ENCODE measurements around the gene MAP7D3. TPM values are rescaled to one million over a fixed set of nuclear protein-coding genes. Genes with fewer than 3 reads are reported as not detected.

MAP7D3 gene
- polyA plus RNA-seq, 3 donors = 1.8 to 3.4 (median 2.9) TPM

GRCh38 chrX:136255541-136255940, 4.3 kb upstream of the MAP7D3 start:
- Histone ChIP-seq H3K27me3 (ENCODE audit: control insufficient read depth in 2 of 2, insufficient read depth in 2 of 2, low read length in 2 of 2) (no peaks in the 10 kb centered on the region), H3K79me2 (ENCODE audit: insufficient read depth, low read length) (peaks cover 3% of the 10 kb centered on the region), H3K4me2 (replicated peaks; ENCODE audit: extremely low read depth, low read length, poor library complexity, severe bottlenecking) (no peak overlapping the region), H3K9ac (ENCODE audit: insufficient read depth, low read length, poor library complexity, severe bottlenecking) (no peak overlapping the region), H3K36me3 (replicated peaks in 1 of 2; ENCODE audit: control insufficient read depth in 1 of 2, insufficient read depth in 2 of 2, low read length in 2 of 2) (no peaks in the 10 kb centered on the region), H3K4me1 (ENCODE audit: control insufficient read depth in 1 of 2, insufficient read depth in 2 of 2, low read length in 2 of 2) (peaks cover 6 to 7% of the 10 kb centered on the region in 2 donors), H2AFZ (ENCODE audit: insufficient read depth, low read depth, low read length, poor library complexity, severe bottlenecking) (no peak overlapping the region), H3K27ac (ENCODE audit: low read depth in 1 of 2, low read length in 2 of 2) (no peak overlapping the region), H3K4me3 (replicated peaks in 1 of 3; ENCODE audit: low read depth in 2 of 3, low read length in 3 of 3) (no peak overlapping the region), H4K20me1 (ENCODE audit: insufficient read depth, low read length) (no peaks in the 10 kb centered on the region), H3K9me3 (replicated peaks in 1 of 2; ENCODE audit: control insufficient read depth in 1 of 2, insufficient read depth in 1 of 2, low read length in 2 of 2) (no peaks in the 10 kb centered on the region)
- no peak overlapping the region for H3K4me3 Mint-ChIP-seq
- H3K27ac Mint-ChIP-seq = no peak overlapping the region
- H3K27me3 Mint-ChIP-seq (ENCODE audit: low read depth in 3 of 3) = peaks cover 0 to 7% (median 2%) of the 10 kb centered on the region in 3 donors
- H3K9me3 Mint-ChIP-seq = peaks cover 0 to 2% (median 0%) of the 10 kb centered on the region in 7 donors
- peaks cover 13% of the 10 kb centered on the region for H3K4me1 Mint-ChIP-seq
- 90% methylated on average over 2 of the region's 5 CpGs for WGBS (ENCODE audit: insufficient coverage)
- intact Hi-C loops (cut with micrococcal nuclease) = no loop called here
- no peaks in the 10 kb centered on the region for H3K36me3 Mint-ChIP-seq
- no peak for DNase-seq
- TF ChIP-seq CTCF (IDR thresholded peaks at IDR 0.05) = no peak

GRCh38 chrX:136250191-136251040, 784 bp downstream of the MAP7D3 start:
- intact Hi-C loops (cut with micrococcal nuclease) = no loop called here
- 4% methylated on average over 43 of the region's 53 CpGs for WGBS (ENCODE audit: insufficient coverage)
- H3K9me3 Mint-ChIP-seq = peaks cover 0 to 4% (median 0%) of the 10 kb centered on the region in 7 donors

More at GRCh38 chrX:136250191-136251040, 784 bp downstream of the MAP7D3 start:
- Histone ChIP-seq H3K4me1 (ENCODE audit: control insufficient read depth in 1 of 2, insufficient read depth in 2 of 2, low read length in 2 of 2) (peaks cover 11 to 13% of the 10 kb centered on the region in 2 donors), H2AFZ (ENCODE audit: insufficient read depth, low read depth, low read length, poor library complexity, severe bottlenecking) (peak overlapping the region; percentile 88), H3K27ac (ENCODE audit: low read depth in 1 of 2, low read length in 2 of 2) (peak overlapping the region in 1 of 2 donors; percentile 8), H3K4me2 (replicated peaks; ENCODE audit: extremely low read depth, low read length, poor library complexity, severe bottlenecking) (peak overlapping the region; percentile 78), H3K4me3 (replicated peaks in 1 of 3; ENCODE audit: low read depth in 2 of 3, low read length in 3 of 3) (peak overlapping the region; percentile 50 to 78 (median 76)), H3K9me3 (replicated peaks in 1 of 2; ENCODE audit: control insufficient read depth in 1 of 2, insufficient read depth in 1 of 2, low read length in 2 of 2) (no peaks in the 10 kb centered on the region), H3K27me3 (ENCODE audit: control insufficient read depth in 2 of 2, insufficient read depth in 2 of 2, low read length in 2 of 2) (peaks cover 0 to 2% of the 10 kb centered on the region in 2 donors), H4K20me1 (ENCODE audit: insufficient read depth, low read length) (no peaks in the 10 kb centered on the region), H3K9ac (ENCODE audit: insufficient read depth, low read length, poor library complexity, severe bottlenecking) (peak overlapping the region; percentile 69), H3K79me2 (ENCODE audit: insufficient read depth, low read length) (peaks cover 12% of the 10 kb centered on the region), H3K36me3 (replicated peaks in 1 of 2; ENCODE audit: control insufficient read depth in 1 of 2, insufficient read depth in 2 of 2, low read length in 2 of 2) (no peaks in the 10 kb centered on the region)
- peak in 1 of 3 donors; percentile 7 for DNase-seq
- Mint-ChIP-seq H3K27me3 (ENCODE audit: low read depth in 3 of 3) (peaks cover 0 to 4% (median 2%) of the 10 kb centered on the region in 3 donors), H3K36me3 (no peaks in the 10 kb centered on the region), H3K4me3 (peak overlapping the region; percentile 79 to 84), H3K27ac (peak overlapping the region in 2 of 7 donors; percentile 15 to 43), H3K4me1 (peaks cover 10% of the 10 kb centered on the region)
- TF ChIP-seq CTCF (IDR thresholded peaks at IDR 0.05) = no peak
